ENCODE data around the gene WDR4.
"Not testable (repeated sequence)": the region's sequence is repeated elsewhere in the genome, so short reads cannot be mapped to it uniquely, and the experiment has no call there.

Gene WDR4

DNA sequence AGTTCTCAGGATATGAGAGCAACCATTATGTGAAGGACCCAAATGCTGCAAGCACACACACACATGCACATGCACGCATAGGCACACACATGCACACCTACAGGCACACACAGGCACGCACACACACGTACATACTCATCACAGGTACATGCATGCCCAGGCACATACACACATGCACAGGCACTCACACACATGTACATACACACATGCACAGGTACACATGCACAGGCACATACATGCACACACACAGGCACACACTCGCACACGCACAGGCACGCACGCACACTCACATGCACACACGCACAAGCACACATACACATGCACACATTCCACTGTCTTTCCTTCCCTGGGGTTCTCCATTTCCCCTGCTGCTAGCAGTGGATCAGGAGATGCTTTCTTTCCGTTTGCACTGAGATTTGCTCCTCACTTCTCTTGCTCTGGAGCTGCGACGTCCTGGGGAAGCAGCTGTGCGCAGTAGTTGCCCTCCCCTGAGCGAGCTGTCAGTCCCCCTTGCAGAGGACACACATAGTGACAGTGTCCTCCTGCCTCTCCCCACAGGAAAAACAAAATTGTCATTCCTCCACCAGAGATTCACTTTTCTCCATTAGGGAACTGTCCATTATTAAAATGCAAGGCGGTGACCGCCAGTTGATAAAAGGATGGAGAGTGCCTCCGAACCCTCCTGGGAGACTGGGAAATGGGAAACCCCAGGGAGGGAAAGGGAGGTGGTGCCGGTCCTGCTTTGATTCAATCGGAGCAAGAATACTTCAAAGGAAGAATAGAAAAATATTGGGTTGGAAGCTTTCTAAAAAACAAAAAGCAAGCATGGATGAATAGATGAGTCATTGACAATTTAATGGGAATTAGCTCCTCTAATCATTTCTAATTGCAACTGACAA, 69.5 kb downstream of the WDR4 start:
- FAIRE-seq, result no peak

DNA sequence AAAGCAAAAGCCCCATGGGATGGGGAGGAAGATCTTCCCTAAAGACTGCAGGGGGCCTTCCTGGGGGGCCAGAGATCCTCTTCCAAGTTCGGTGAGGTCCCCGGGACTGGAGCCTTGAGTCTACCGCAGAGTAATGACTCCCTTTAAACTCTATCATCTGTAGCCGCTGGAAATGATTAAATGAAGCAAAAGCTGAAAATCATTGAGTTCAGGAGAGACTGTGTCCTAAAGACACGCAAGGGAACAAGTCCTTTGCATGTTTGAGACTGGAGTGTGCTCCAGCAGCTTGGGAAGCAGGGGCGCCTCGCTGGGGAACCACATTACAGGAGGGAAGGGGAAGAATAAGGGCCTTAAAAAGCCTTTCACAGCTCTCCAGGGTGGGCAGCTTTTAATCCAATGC, 70.2 kb downstream of the WDR4 start:
- FAIRE-seq, result no peak

DNA sequence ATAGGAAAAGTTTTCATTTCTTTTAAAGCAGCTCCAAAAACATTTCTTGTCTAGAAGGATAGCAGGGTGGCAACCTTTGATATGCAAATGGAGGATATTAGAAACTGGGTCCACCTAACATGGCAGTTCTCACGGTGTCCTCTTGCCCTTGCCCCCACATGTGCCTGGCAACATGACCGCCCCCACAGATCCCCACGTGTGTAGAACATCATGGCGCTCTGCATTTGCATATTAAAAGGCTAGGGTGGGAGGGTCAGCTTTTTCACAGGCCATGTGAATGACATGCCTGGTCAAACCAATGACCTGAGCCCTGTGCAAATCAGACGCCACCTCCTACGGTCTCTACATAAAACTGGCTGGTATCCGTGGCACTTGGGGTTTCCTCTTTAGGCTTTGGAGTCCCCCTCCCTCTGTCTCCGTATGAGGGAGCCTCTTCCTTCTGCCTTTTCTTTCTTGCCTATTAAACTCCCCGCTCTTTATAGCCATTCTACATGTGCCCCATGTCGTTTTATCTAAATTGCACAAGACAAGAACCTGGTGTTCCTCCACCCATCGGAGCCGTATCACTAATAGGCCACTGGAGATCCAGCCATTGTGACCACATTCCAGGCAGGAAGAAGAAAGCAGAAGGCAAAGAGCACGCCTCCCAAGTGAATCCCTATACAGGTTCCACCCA, 71.3 kb downstream of the WDR4 start:
- FAIRE-seq, result no peak

GRCh38 chr21:42807293-42807895, 71.9 kb downstream of the WDR4 start:
- not testable (repeated sequence) for FAIRE-seq

GRCh38 chr21:42806509-42807140, 72.7 kb downstream of the WDR4 start:
- FAIRE-seq, result no peak

DNA sequence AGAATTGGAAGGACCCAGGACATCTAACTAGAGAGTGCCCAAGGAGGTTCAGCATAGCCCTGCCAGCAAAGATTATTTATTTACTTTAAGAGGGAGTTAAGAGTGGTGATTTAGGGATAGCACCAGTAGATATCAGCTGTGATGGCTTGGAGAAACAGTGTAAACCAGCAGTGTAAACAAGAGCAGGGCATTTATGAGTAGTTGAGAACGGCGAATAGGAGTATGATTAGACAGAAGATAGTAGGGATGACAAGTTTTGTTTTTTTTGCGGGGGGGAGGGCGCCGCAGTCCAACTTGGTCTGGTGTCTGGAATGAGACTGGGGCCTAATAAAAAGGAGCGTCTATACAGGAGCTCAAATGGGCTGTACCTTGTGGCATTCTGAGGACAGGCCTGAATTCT, 77.7 kb downstream of the WDR4 start:
- not testable (repeated sequence) for FAIRE-seq

DNA sequence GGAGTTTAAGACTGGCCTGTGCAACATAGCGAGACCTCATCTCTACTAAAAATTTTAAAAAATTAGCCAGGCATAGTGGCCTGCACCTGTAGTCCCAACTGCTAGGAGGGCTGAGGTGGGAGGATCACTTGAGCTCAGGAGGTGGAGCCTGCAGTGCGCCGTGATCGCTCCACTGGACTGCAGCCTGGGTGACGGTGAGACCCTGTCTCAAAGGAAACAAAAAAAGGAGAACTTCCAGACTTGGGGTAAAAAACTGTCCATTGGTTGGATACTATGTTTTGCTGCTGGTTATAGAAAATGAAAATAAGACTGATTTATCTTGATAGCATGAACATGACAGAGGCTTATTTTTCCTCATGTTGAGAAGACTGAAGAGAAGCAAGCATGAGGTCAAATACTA, 79.4 kb downstream of the WDR4 start:
- no peak for FAIRE-seq

GRCh38 chr21:42799516-42799915, 79.8 kb downstream of the WDR4 start:
- no peak for FAIRE-seq
